Measurements from ENCODE around the gene RPGR. TPM values are rescaled to one million over a fixed set of nuclear protein-coding genes. Genes with fewer than 3 reads are reported as not detected.

The RPGR gene
- total RNA-seq, 4 donors from 2014 or later = 12.6 to 43.0 (median 25.2) TPM

GRCh38 chrX:38277136-38277535 lies 50.2 kb downstream of the RPGR start:
- no peak for TF ChIP-seq POLR2A (IDR thresholded peaks at IDR 0.05)
- no peak for TF ChIP-seq POLR2AphosphoS5 (IDR thresholded peaks at IDR 0.05)
- TF ChIP-seq, protein P1, sequence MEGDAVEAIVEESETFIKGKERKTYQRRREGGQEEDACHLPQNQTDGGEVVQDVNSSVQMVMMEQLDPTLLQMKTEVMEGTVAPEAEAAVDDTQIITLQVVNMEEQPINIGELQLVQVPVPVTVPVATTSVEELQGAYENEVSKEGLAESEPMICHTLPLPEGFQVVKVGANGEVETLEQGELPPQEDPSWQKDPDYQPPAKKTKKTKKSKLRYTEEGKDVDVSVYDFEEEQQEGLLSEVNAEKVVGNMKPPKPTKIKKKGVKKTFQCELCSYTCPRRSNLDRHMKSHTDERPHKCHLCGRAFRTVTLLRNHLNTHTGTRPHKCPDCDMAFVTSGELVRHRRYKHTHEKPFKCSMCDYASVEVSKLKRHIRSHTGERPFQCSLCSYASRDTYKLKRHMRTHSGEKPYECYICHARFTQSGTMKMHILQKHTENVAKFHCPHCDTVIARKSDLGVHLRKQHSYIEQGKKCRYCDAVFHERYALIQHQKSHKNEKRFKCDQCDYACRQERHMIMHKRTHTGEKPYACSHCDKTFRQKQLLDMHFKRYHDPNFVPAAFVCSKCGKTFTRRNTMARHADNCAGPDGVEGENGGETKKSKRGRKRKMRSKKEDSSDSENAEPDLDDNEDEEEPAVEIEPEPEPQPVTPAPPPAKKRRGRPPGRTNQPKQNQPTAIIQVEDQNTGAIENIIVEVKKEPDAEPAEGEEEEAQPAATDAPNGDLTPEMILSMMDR (IDR thresholded peaks at IDR 0.05) = no peak
- TF ChIP-seq EP300 (IDR thresholded peaks at IDR 0.05) = no peak
- 27% methylated on average over 2 of the region's 2 CpGs for WGBS

GRCh38 chrX:38276089-38276488 lies 51.2 kb downstream of the RPGR start:
- DNase-seq (ENCODE audit: low spot score in 2 of 2) = no peak
- H3K27ac ChIP-seq = no peak overlapping the region
- 80% methylated on average over 2 of the region's 2 CpGs for WGBS
- H3K4me1 ChIP-seq = no peaks in the 10 kb centered on the region
- no peaks in the 10 kb centered on the region for H3K36me3 ChIP-seq
- H3K27me3 ChIP-seq = no peaks in the 10 kb centered on the region
- no peaks in the 10 kb centered on the region for H3K9me3 ChIP-seq
- no peak overlapping the region for H3K4me3 ChIP-seq
- TF ChIP-seq, protein P1 (IDR thresholded peaks at IDR 0.05) = no peak
- TF ChIP-seq EP300 (IDR thresholded peaks at IDR 0.05) (no peak), POLR2AphosphoS5 (IDR thresholded peaks at IDR 0.05) (no peak), POLR2A (IDR thresholded peaks at IDR 0.05) (no peak)

More at GRCh38 chrX:38277136-38277535, 50.2 kb downstream of the RPGR start:
- no peaks in the 10 kb centered on the region for H3K4me1 ChIP-seq
- no peaks in the 10 kb centered on the region for H3K9me3 ChIP-seq
- DNase-seq (ENCODE audit: low spot score in 2 of 2) = no peak
- H3K4me3 ChIP-seq = no peak overlapping the region
- no peaks in the 10 kb centered on the region for H3K27me3 ChIP-seq
- no peaks in the 10 kb centered on the region for H3K36me3 ChIP-seq
- no peak overlapping the region for H3K27ac ChIP-seq

- Histone ChIP-seq H3K27ac (no peak overlapping the region), H3K4me1 (no peaks in the 10 kb centered on the region), H3K36me3 (no peaks in the 10 kb centered on the region), H3K4me3 (no peak overlapping the region), H3K9me3 (no peaks in the 10 kb centered on the region), H3K27me3 (no peaks in the 10 kb centered on the region)
- WGBS = 54% methylated on average over 2 of the region's 2 CpGs
- TF ChIP-seq, protein P1 (IDR thresholded peaks at IDR 0.05) = no peak
- no peak for TF ChIP-seq POLR2AphosphoS5 (IDR thresholded peaks at IDR 0.05)
- TF ChIP-seq POLR2A (IDR thresholded peaks at IDR 0.05) = no peak
- TF ChIP-seq EP300 (IDR thresholded peaks at IDR 0.05) = no peak
- DNase-seq (ENCODE audit: low spot score in 2 of 2) = no peak
Measured at GRCh38 chrX:38275615-38276014, 51.7 kb downstream of the RPGR start.

DNA sequence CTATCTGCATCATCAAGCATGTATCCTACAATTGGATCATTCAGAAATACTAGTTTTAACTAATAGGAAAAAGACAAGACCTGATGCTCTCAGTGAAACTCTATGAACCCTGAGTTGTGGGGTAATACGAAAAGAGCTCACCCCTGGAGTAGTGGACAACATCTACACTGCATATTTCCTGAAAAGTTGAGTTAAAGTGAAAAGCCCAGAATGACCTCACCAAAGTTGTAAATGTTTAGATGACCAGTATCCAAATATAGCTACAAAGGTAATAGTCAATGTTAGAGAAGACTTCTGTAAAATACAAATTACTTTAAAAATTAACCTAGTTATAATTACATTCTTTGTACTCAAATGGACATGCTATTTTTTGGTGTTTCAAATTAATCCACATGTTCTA lies 53.9 kb downstream of the RPGR start:
- H3K27me3 ChIP-seq = no peaks in the 10 kb centered on the region
- no peaks in the 10 kb centered on the region for H3K36me3 ChIP-seq
- WGBS = 87% methylated on average over 1 of the region's 1 CpG
- no peaks in the 10 kb centered on the region for H3K4me1 ChIP-seq
- H3K9me3 ChIP-seq = no peaks in the 10 kb centered on the region
- no peak overlapping the region for H3K4me3 ChIP-seq
- TF ChIP-seq, protein P1 (IDR thresholded peaks at IDR 0.05) = no peak
- TF ChIP-seq POLR2AphosphoS5 (IDR thresholded peaks at IDR 0.05) = no peak
- DNase-seq (ENCODE audit: low spot score in 2 of 2) = no peak
- no peak overlapping the region for H3K27ac ChIP-seq

DNA sequence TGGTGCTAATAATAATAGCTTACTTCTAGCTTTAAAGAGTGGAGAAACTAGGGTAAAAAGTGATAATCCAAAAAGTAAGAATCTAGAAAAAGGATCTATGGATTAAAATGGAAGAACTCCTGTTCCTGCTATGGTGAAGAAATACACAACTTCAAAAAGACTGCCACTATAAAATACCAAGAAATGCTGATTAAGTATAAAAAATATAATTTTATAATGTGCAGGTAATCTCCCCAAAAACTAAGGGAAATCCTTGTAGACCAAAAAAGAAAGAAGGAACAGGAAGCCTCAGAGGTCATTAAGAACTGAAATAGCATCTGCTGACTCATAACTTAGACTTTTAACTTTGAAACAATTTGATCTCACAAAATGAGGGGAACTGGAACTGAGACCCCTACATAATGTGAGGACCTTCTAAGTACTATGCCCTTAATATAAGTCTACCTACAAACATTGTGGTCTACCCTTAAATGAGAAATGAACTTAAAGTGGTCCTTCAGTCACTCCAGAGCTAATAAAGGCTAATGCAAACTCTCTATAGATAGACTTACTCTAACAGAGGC lies 56.1 kb downstream of the RPGR start:
- TF ChIP-seq EP300 (IDR thresholded peaks at IDR 0.05) (no peak), POLR2AphosphoS5 (IDR thresholded peaks at IDR 0.05) (no peak), POLR2A (IDR thresholded peaks at IDR 0.05) (no peak)
- TF ChIP-seq, protein P1 (IDR thresholded peaks at IDR 0.05) = no peak
- Histone ChIP-seq H3K27ac (no peak overlapping the region), H3K9me3 (no peaks in the 10 kb centered on the region), H3K4me1 (no peaks in the 10 kb centered on the region), H3K4me3 (no peak overlapping the region), H3K27me3 (no peaks in the 10 kb centered on the region), H3K36me3 (no peaks in the 10 kb centered on the region)
- no peak for DNase-seq (ENCODE audit: low spot score in 2 of 2)
